GM23338 (cell line): ENCODE data around the gene SPIN2B.

Source experiments
- CREB1 ChIP-seq: fragments of 250-450 bp; sonication (Bioruptor Pico); IDR thresholded peaks from 2 replicates; pipeline ENCODE4 v1.5.0; 2020; ENCODE audit warnings: low read depth, mild to moderate bottlenecking, moderate library complexity
- EZH2 ChIP-seq: fragments of 200-600 bp; sonication (generic); IDR thresholded peaks from one replicate; pipeline ENCODE4 v1.8.0; 2017; ENCODE audit warnings: antibody characterized with exemption, mild to moderate bottlenecking, low read depth; ENCODE audit not compliant: unreplicated experiment
- EZH2phosphoT487 ChIP-seq: fragments of 200-600 bp; sonication (generic); IDR thresholded peaks from one replicate; pipeline ENCODE4 v1.8.1; 2018; ENCODE audit warnings: antibody characterized with exemption; ENCODE audit not compliant: unreplicated experiment
- NANOG ChIP-seq: IDR thresholded peaks from 2 replicates; pipeline ENCODE4 v1.6.1; 2016; ENCODE audit warnings: antibody characterized with exemption, borderline replicate concordance
- POLR2AphosphoS5 ChIP-seq: IDR thresholded peaks from 2 replicates; pipeline ENCODE4 v1.6.1; 2016; ENCODE audit warnings: antibody characterized with exemption, low read depth
- ZNF114 ChIP-seq: fragments of 250-450 bp; sonication (Bioruptor Pico); IDR thresholded peaks from 2 replicates; pipeline ENCODE4 v1.5.0; 2020; ENCODE audit warnings: mild to moderate bottlenecking, moderate library complexity
- ZNF331 ChIP-seq: fragments of 250-450 bp; sonication (Bioruptor Pico); IDR thresholded peaks from 2 replicates; pipeline ENCODE4 v1.5.0; 2020; ENCODE audit warnings: low read depth, mild to moderate bottlenecking, moderate library complexity
- TF ChIP-seq, protein P1 (sequence below), 2 experiments: fragments of 200-600 bp in 1 of 2; sonication (generic) in 1 of 2; conservative IDR thresholded peaks; 2 replicates each; pipeline versions ENCODE4 v1.5.1 to v1.6.1; 2016 to 2017; ENCODE audit warnings: antibody characterized with exemption in 2 of 2, low read depth in 2 of 2, mild to moderate bottlenecking in 2 of 2, moderate library complexity in 1 of 2
- TF ChIP-seq, protein P2 (sequence below): IDR thresholded peaks from one replicate; pipeline ENCODE4 v1.6.1; 2018; ENCODE audit warnings: antibody characterized with exemption; ENCODE audit not compliant: unreplicated experiment
- TF ChIP-seq, protein P3 (sequence below): IDR thresholded peaks from 2 replicates; pipeline ENCODE4 v1.6.1; 2016; ENCODE audit warnings: antibody characterized with exemption
- TF ChIP-seq, protein P4 (sequence below): fragments of 250-450 bp; sonication (Bioruptor Pico); IDR thresholded peaks from 2 replicates; pipeline ENCODE4 v1.5.0; 2020; ENCODE audit warnings: mild to moderate bottlenecking, moderate library complexity

DNA sequence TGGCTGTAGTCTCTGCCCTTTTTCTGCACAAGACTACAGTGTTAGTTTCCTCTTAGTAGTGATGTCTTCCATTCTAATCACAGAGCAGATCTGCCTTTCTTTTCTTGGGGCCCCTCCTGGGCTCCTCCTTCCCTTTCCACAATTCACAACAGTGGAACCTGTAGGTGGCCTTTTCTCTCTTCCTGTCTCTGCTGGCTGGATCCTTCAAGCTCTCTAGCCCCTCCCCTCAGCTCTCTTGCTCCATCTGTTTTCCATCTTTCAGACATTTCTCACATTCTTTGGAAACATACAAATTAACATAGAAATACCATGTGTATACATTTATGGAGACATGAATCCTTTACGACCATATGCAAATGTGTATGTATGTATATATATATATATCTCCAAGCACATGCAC is 16.2 kb upstream of the SPIN2B start:
- no peak for TF ChIP-seq CREB1 (CRISPR knock-in tag)
- TF ChIP-seq, protein P1, sequence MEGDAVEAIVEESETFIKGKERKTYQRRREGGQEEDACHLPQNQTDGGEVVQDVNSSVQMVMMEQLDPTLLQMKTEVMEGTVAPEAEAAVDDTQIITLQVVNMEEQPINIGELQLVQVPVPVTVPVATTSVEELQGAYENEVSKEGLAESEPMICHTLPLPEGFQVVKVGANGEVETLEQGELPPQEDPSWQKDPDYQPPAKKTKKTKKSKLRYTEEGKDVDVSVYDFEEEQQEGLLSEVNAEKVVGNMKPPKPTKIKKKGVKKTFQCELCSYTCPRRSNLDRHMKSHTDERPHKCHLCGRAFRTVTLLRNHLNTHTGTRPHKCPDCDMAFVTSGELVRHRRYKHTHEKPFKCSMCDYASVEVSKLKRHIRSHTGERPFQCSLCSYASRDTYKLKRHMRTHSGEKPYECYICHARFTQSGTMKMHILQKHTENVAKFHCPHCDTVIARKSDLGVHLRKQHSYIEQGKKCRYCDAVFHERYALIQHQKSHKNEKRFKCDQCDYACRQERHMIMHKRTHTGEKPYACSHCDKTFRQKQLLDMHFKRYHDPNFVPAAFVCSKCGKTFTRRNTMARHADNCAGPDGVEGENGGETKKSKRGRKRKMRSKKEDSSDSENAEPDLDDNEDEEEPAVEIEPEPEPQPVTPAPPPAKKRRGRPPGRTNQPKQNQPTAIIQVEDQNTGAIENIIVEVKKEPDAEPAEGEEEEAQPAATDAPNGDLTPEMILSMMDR (conservative IDR thresholded peaks at IDR 0.05; ENCODE audit: low read depth in 2 of 2), result no peak
- no peak for TF ChIP-seq ZNF114
- no peak for TF ChIP-seq EZH2
- TF ChIP-seq ZNF331 (CRISPR knock-in tag), result no peak
- TF ChIP-seq, protein P2, sequence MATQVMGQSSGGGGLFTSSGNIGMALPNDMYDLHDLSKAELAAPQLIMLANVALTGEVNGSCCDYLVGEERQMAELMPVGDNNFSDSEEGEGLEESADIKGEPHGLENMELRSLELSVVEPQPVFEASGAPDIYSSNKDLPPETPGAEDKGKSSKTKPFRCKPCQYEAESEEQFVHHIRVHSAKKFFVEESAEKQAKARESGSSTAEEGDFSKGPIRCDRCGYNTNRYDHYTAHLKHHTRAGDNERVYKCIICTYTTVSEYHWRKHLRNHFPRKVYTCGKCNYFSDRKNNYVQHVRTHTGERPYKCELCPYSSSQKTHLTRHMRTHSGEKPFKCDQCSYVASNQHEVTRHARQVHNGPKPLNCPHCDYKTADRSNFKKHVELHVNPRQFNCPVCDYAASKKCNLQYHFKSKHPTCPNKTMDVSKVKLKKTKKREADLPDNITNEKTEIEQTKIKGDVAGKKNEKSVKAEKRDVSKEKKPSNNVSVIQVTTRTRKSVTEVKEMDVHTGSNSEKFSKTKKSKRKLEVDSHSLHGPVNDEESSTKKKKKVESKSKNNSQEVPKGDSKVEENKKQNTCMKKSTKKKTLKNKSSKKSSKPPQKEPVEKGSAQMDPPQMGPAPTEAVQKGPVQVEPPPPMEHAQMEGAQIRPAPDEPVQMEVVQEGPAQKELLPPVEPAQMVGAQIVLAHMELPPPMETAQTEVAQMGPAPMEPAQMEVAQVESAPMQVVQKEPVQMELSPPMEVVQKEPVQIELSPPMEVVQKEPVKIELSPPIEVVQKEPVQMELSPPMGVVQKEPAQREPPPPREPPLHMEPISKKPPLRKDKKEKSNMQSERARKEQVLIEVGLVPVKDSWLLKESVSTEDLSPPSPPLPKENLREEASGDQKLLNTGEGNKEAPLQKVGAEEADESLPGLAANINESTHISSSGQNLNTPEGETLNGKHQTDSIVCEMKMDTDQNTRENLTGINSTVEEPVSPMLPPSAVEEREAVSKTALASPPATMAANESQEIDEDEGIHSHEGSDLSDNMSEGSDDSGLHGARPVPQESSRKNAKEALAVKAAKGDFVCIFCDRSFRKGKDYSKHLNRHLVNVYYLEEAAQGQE, result no peak
- TF ChIP-seq EZH2phosphoT487, result no peak
- TF ChIP-seq POLR2AphosphoS5, result no peak
- TF ChIP-seq, protein P3, sequence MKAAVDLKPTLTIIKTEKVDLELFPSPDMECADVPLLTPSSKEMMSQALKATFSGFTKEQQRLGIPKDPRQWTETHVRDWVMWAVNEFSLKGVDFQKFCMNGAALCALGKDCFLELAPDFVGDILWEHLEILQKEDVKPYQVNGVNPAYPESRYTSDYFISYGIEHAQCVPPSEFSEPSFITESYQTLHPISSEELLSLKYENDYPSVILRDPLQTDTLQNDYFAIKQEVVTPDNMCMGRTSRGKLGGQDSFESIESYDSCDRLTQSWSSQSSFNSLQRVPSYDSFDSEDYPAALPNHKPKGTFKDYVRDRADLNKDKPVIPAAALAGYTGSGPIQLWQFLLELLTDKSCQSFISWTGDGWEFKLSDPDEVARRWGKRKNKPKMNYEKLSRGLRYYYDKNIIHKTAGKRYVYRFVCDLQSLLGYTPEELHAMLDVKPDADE, result no peak
- no peak for TF ChIP-seq NANOG
- TF ChIP-seq, protein P4, sequence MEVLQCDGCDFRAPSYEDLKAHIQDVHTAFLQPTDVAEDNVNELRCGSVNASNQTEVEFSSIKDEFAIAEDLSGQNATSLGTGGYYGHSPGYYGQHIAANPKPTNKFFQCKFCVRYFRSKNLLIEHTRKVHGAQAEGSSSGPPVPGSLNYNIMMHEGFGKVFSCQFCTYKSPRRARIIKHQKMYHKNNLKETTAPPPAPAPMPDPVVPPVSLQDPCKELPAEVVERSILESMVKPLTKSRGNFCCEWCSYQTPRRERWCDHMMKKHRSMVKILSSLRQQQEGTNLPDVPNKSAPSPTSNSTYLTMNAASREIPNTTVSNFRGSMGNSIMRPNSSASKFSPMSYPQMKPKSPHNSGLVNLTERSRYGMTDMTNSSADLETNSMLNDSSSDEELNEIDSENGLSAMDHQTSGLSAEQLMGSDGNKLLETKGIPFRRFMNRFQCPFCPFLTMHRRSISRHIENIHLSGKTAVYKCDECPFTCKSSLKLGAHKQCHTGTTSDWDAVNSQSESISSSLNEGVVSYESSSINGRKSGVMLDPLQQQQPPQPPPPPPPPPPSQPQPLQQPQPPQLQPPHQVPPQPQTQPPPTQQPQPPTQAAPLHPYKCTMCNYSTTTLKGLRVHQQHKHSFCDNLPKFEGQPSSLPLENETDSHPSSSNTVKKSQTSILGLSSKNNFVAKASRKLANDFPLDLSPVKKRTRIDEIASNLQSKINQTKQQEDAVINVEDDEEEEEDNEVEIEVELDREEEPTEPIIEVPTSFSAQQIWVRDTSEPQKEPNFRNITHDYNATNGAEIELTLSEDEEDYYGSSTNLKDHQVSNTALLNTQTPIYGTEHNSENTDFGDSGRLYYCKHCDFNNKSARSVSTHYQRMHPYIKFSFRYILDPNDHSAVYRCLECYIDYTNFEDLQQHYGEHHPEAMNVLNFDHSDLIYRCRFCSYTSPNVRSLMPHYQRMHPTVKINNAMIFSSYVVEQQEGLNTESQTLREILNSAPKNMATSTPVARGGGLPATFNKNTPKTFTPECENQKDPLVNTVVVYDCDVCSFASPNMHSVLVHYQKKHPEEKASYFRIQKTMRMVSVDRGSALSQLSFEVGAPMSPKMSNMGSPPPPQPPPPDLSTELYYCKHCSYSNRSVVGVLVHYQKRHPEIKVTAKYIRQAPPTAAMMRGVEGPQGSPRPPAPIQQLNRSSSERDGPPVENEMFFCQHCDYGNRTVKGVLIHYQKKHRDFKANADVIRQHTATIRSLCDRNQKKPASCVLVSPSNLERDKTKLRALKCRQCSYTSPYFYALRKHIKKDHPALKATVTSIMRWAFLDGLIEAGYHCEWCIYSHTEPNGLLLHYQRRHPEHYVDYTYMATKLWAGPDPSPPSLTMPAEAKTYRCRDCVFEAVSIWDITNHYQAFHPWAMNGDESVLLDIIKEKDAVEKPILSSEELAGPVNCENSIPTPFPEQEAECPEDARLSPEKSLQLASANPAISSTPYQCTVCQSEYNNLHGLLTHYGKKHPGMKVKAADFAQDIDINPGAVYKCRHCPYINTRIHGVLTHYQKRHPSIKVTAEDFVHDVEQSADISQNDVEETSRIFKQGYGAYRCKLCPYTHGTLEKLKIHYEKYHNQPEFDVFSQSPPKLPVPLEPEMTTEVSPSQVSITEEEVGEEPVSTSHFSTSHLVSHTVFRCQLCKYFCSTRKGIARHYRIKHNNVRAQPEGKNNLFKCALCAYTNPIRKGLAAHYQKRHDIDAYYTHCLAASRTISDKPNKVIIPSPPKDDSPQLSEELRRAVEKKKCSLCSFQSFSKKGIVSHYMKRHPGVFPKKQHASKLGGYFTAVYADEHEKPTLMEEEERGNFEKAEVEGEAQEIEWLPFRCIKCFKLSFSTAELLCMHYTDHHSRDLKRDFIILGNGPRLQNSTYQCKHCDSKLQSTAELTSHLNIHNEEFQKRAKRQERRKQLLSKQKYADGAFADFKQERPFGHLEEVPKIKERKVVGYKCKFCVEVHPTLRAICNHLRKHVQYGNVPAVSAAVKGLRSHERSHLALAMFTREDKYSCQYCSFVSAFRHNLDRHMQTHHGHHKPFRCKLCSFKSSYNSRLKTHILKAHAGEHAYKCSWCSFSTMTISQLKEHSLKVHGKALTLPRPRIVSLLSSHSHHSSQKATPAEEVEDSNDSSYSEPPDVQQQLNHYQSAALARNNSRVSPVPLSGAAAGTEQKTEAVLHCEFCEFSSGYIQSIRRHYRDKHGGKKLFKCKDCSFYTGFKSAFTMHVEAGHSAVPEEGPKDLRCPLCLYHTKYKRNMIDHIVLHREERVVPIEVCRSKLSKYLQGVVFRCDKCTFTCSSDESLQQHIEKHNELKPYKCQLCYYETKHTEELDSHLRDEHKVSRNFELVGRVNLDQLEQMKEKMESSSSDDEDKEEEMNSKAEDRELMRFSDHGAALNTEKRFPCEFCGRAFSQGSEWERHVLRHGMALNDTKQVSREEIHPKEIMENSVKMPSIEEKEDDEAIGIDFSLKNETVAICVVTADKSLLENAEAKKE (CRISPR knock-in tag), result no peak
